Uterus (tissue), 2 donors: ENCODE data around the gene FLT1.

ENCODE experiments used
- POLR2A ChIP-seq, 2 donors: fragments of 450-650 bp; IDR thresholded peaks; one replicate each; pipeline ENCODE4 v1.6.1; 2016; ENCODE audit warnings: antibody characterized with exemption in 2 of 2, mild to moderate bottlenecking in 1 of 2, moderate library complexity in 1 of 2
- TF ChIP-seq, protein P1 (sequence below), 4 experiments: fragments of 200-600 bp in 2 of 4; fragments of 450-650 bp in 2 of 4; sonication (generic) in 2 of 4; IDR thresholded peaks; one replicate each; pipeline ENCODE4 v1.5.1; 2016 to 2019; ENCODE audit warnings: antibody characterized with exemption in 4 of 4, mild to moderate bottlenecking in 2 of 4, moderate library complexity in 1 of 4

DNA sequence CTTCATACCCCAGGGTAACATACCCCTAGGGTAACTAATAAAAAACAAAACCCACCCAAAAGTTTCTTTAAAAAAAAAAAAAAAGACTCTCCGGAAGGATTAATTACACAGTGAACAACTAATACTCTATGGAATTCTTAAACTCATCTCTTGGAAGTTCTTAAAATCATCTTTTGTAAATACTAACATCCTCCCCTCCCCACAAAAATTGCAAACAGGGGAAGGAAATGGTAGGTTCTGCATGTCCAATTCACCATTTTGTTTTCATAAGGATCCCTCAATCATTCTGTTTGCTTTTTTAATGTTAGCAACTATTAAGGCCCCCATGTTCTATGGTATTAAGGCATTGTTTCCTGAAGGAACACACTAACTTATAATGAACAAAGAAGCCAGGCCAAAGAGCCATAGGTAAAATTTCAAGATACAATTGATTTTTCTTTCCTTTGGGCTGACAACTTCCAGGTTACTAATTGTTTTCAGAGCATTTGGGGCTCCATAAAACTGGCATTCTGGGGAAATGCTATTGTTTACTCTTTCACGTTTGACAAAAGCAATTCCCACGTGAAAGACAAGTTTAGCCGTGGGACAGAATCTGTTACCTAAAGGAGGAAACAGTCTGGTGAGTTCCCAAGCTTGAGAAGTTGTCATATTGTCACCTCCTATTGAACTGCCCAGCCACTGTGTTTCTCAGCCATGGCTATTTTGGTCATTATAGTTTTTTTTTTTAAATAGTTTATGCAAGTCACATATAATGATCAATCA, 107.0 kb downstream of the FLT1 start:
- TF ChIP-seq, protein P1, sequence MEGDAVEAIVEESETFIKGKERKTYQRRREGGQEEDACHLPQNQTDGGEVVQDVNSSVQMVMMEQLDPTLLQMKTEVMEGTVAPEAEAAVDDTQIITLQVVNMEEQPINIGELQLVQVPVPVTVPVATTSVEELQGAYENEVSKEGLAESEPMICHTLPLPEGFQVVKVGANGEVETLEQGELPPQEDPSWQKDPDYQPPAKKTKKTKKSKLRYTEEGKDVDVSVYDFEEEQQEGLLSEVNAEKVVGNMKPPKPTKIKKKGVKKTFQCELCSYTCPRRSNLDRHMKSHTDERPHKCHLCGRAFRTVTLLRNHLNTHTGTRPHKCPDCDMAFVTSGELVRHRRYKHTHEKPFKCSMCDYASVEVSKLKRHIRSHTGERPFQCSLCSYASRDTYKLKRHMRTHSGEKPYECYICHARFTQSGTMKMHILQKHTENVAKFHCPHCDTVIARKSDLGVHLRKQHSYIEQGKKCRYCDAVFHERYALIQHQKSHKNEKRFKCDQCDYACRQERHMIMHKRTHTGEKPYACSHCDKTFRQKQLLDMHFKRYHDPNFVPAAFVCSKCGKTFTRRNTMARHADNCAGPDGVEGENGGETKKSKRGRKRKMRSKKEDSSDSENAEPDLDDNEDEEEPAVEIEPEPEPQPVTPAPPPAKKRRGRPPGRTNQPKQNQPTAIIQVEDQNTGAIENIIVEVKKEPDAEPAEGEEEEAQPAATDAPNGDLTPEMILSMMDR (IDR thresholded peaks at IDR 0.05) = no peak
- TF ChIP-seq POLR2A (IDR thresholded peaks at IDR 0.05) = no peak
